Body of pancreas (tissue), 4 donors: ENCODE measurements around the gene ATRN. TPM values are rescaled to one million over a fixed set of nuclear protein-coding genes. Genes with fewer than 3 reads are reported as not detected.
"Not testable (repeated sequence)": the region's sequence is repeated elsewhere in the genome, so short reads cannot be mapped to it uniquely, and the experiment has no call there.

Experiments
- ATAC-seq: fragments of 150-250 bp; one replicate; pipeline ENCODE4 v1.9.1; 2016
- DNase-seq, 4 donors: peaks; one replicate each; pipeline ENCODE4 v3.0.0-alpha.2; 2019
- H3K27ac ChIP-seq, 4 donors: fragments of 200-600 bp; sonication (generic); 1 replicate in 3 of 4; 2 replicates in 1 of 4; pipeline versions ENCODE4 v1.5.1 to v1.6.1; 2016 to 2019; ENCODE audit warnings: mild to moderate bottlenecking in 1 of 4, mixed read lengths in 1 of 4, moderate library complexity in 1 of 4
- H3K27me3 ChIP-seq, 2 donors: fragments of 200-600 bp; sonication (generic); one replicate each; pipeline ENCODE4 v1.6.0; 2016; ENCODE audit warnings: mild to moderate bottlenecking in 1 of 2
- H3K36me3 ChIP-seq, 2 donors: fragments of 200-600 bp; sonication (generic); replicated peaks in 1 of 2; 2 replicates each; pipeline ENCODE4 v1.5.1; 2016; ENCODE audit warnings: low read depth in 2 of 2; ENCODE audit not compliant: insufficient read depth in 1 of 2
- H3K4me1 ChIP-seq: fragments of 200-600 bp; sonication (generic); one replicate; pipeline ENCODE4 v1.6.0; 2016
- H3K4me3 ChIP-seq, 2 donors: fragments of 200-600 bp; sonication (generic); 1 replicate in 1 of 2; 2 replicates in 1 of 2; pipeline ENCODE4 v1.5.1; 2016 to 2019
- H3K9me3 ChIP-seq, 3 donors: fragments of 200-600 bp; sonication (generic); 1 replicate in 2 of 3; 2 replicates in 1 of 3; pipeline ENCODE4 v1.5.1; 2016
- CTCF ChIP-seq, 7 experiments: fragments of 450-650 bp in 4 of 7; fragments of 200-600 bp in 3 of 7; sonication (generic) in 3 of 7; IDR thresholded peaks; one replicate each; pipeline ENCODE4 v1.5.1; 2016 to 2019; ENCODE audit warnings: antibody characterized with exemption in 7 of 7
- POLR2A ChIP-seq, 3 donors: fragments of 450-650 bp; IDR thresholded peaks; one replicate each; pipeline ENCODE4 v1.6.1; 2016; ENCODE audit warnings: antibody characterized with exemption in 3 of 3, mild to moderate bottlenecking in 2 of 3
- WGBS, 2 donors: methylation state at CpG; one replicate each; pipeline ENCODE4 v1.1.5; 2017; 5-methylcytosine and 5-hydroxymethylcytosine counted together
- intact Hi-C: fragments of 100-400 bp; cut with DNase I; formaldehyde crosslinking; loops from one replicate; pipeline ENCODE4 v1.15.1; 2023
- total RNA-seq, 2 donors: library from RNA; depleted of rRNA; stranded (reverse); fragments of >200 nt; gene quantifications; one replicate each; pipeline ENCODE4 v1.1.0, GENCODE V29; 2016

Gene ATRN
- total RNA-seq, 2 donors from 2014 or later, result 17.6 to 18.8 TPM

- TF ChIP-seq POLR2A (IDR thresholded peaks at IDR 0.05) (no peak), CTCF (IDR thresholded peaks at IDR 0.05) (no peak)
- H3K27ac ChIP-seq, result no peak overlapping the region
- intact Hi-C loops, result no loop called here
- no peaks in the 10 kb centered on the region for H3K36me3 ChIP-seq
- H3K9me3 ChIP-seq, result no peaks in the 10 kb centered on the region
- DNase-seq (no peak), ATAC-seq (no peak)
- WGBS, 2 donors, result 79 to 87% methylated on average over 3 of the region's 3 CpGs
- H3K27me3 ChIP-seq, result no peaks in the 10 kb centered on the region
- H3K4me3 ChIP-seq, result no peak overlapping the region
- H3K4me1 ChIP-seq, result peaks cover 14% of the 10 kb centered on the region
Measured at GRCh38 chr20:3515379-3516170, 44.8 kb downstream of the ATRN start.

- ATAC-seq (no peak), DNase-seq (no peak)
- WGBS, 2 donors, result 88 to 95% methylated on average over 5 of the region's 5 CpGs
- Histone ChIP-seq H3K4me1 (no peaks in the 10 kb centered on the region), H3K36me3 (no peaks in the 10 kb centered on the region), H3K9me3 (no peaks in the 10 kb centered on the region), H3K27me3 (no peaks in the 10 kb centered on the region), H3K27ac (no peak overlapping the region), H3K4me3 (no peak overlapping the region)
- no peak for TF ChIP-seq CTCF (IDR thresholded peaks at IDR 0.05)
- no peak for TF ChIP-seq POLR2A (IDR thresholded peaks at IDR 0.05)
- intact Hi-C loops, result no loop called here
Measured at GRCh38 chr20:3521852-3522740, 51.3 kb downstream of the ATRN start.

DNA sequence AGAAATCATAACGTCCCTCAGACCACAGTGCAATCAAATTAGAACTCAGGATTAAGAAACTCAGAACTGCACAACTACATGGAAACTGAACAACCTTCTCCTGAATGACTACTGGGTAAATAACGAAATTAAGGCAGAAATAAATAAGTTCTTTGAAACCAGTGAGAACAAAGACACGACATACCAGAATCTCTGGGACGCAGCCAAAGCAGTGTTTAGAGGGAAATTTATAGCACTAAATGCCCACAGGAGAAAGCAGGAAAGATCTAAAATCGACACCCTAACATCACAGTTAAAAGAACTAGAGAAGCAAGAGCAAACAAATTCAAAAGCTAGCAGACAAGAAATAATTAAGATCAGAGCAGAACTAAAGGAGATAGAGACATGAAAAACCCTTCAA is 53.9 kb downstream of the ATRN start:
- intact Hi-C loops, H3K4me3 ChIP-seq, H3K4me1 ChIP-seq, DNase-seq, H3K36me3 ChIP-seq, H3K9me3 ChIP-seq, ATAC-seq, H3K27ac ChIP-seq, H3K27me3 ChIP-seq: not testable (repeated sequence)
- WGBS, 2 donors, result 92 to 95% methylated on average over 5 of the region's 5 CpGs

GRCh38 chr20:3532089-3532615 is 61.3 kb downstream of the ATRN start:
- intact Hi-C loops, result no loop called here
- H3K4me1 ChIP-seq, result no peaks in the 10 kb centered on the region
- no peaks in the 10 kb centered on the region for H3K36me3 ChIP-seq
- ATAC-seq (no peak), DNase-seq (no peak)
- no peaks in the 10 kb centered on the region for H3K27me3 ChIP-seq
- TF ChIP-seq POLR2A (IDR thresholded peaks at IDR 0.05), result no peak
- H3K4me3 ChIP-seq, result no peak overlapping the region
- H3K27ac ChIP-seq, result no peak overlapping the region
- WGBS, 2 donors, result 89 to 93% methylated on average over 3 of the region's 3 CpGs
- H3K9me3 ChIP-seq, result no peaks in the 10 kb centered on the region

- H3K4me1 ChIP-seq, result peaks cover 23% of the 10 kb centered on the region
- intact Hi-C loops, H3K9me3 ChIP-seq, DNase-seq, H3K27me3 ChIP-seq, H3K4me3 ChIP-seq, H3K27ac ChIP-seq, H3K36me3 ChIP-seq, ATAC-seq: not testable (repeated sequence)
- 100% methylated on average over 1 of the region's 1 CpG for WGBS, 2 donors
Measured at GRCh38 chr20:3537733-3538132, 66.9 kb downstream of the ATRN start.
